ENCODE results near the gene POLL.

- TF ChIP-seq CTCF (IDR thresholded peaks at IDR 0.05; ENCODE audit: insufficient read depth, low read length, poor library complexity, severe bottlenecking): no peak
- no peak for TF ChIP-seq EZH2phosphoT487 (conservative IDR thresholded peaks at IDR 0.05; ENCODE audit: low read length)
Observed at GRCh38 chr10:101611096-101611905, 23.2 kb upstream of the POLL start.

All from SU-DHL-6 (cell line).